Lung (tissue), 12 donors: ENCODE results near the gene PDS5B. TPM values are rescaled to one million over a fixed set of nuclear protein-coding genes. Genes with fewer than 3 reads are reported as not detected.

Experiments used
- ATAC-seq: fragments of 200-7000 bp; cut with Tn5 transposase; one replicate; pipeline ENCODE4 v1.9.1; 2020; ENCODE audit warnings: moderate number of reproducible peaks; ENCODE audit not compliant: insufficient read depth, low FRiP score
- DNase-seq, 3 donors: peaks; one replicate each; pipeline ENCODE4 v3.0.0-alpha.2; 2013 to 2017
- H3K27ac ChIP-seq, 2 donors: one replicate each; pipeline ENCODE4 v1.5.1; 2013; ENCODE audit warnings: mild to moderate bottlenecking in 2 of 2, moderate library complexity in 2 of 2, control low read depth in 1 of 2, inconsistent platforms in 1 of 2, low read depth in 1 of 2, low read length in 1 of 2
- H3K27me3 ChIP-seq, 3 donors: one replicate each; pipeline ENCODE4 v1.5.1; 2013; ENCODE audit warnings: low read length in 2 of 3; ENCODE audit not compliant: control insufficient read depth in 3 of 3, insufficient read depth in 3 of 3
- H3K36me3 ChIP-seq, 4 donors: one replicate each; pipeline ENCODE4 v1.5.1; 2013; ENCODE audit warnings: low read length in 4 of 4, mild to moderate bottlenecking in 1 of 4, moderate library complexity in 1 of 4; ENCODE audit not compliant: control insufficient read depth in 4 of 4, insufficient read depth in 4 of 4
- H3K4me1 ChIP-seq, 5 donors: one replicate each; pipeline ENCODE4 v1.5.1; 2013; ENCODE audit warnings: low read length in 5 of 5, mild to moderate bottlenecking in 2 of 5, moderate library complexity in 1 of 5; ENCODE audit not compliant: control insufficient read depth in 5 of 5, insufficient read depth in 5 of 5
- H3K4me3 ChIP-seq: one replicate; pipeline ENCODE4 v1.5.1; 2013; ENCODE audit warnings: mild to moderate bottlenecking, control low read depth, moderate library complexity
- H3K9ac ChIP-seq, 2 donors: one replicate each; pipeline ENCODE4 v1.5.1; 2013; ENCODE audit warnings: low read length in 2 of 2, control low read depth in 1 of 2; ENCODE audit not compliant: insufficient read depth in 1 of 2
- H3K9me3 ChIP-seq, 4 donors: one replicate each; pipeline ENCODE4 v1.5.1; 2013; ENCODE audit warnings: low read length in 3 of 4, mild to moderate bottlenecking in 1 of 4, moderate library complexity in 1 of 4; ENCODE audit not compliant: control insufficient read depth in 4 of 4, insufficient read depth in 3 of 4
- CTCF ChIP-seq: IDR thresholded peaks from 2 replicates; pipeline ENCODE4 v1.5.1; 2012; ENCODE audit warnings: mild to moderate bottlenecking; ENCODE audit errors: control extremely low read depth, extremely low read depth
- WGBS, 2 donors: extraction: QIAGEN DNeasy Blood & Tissue Kit; methylation state at CpG; one replicate each; pipeline ENCODE4 v1.1.7; 2013; 5-methylcytosine and 5-hydroxymethylcytosine counted together
- polyA plus RNA-seq, 2 donors: library from polyadenylated mRNA; stranded (reverse); fragments of 200-250 nt; gene quantifications; one replicate each; pipeline ENCODE4 v1.2.1, GENCODE V29; 2013
- total RNA-seq, 2 donors: library from RNA; depleted of rRNA in 1 of 2; stranded (reverse); fragments of >200 nt in 1 of 2; gene quantifications; one replicate each; pipeline ENCODE4 v1.2.1, GENCODE V29; 2014 to 2021
- donor health status: control.
- donor health status: control.
- donor health status: Bipolar disorder and iron deficiency.
- donor health status: healthy.
- donor health status: DM: yes; HTN: yes; CAD: no.

The PDS5B gene
- total and polyA plus RNA-seq, 4 donors = 5.3 to 111 (median 19.3) TPM

DNA sequence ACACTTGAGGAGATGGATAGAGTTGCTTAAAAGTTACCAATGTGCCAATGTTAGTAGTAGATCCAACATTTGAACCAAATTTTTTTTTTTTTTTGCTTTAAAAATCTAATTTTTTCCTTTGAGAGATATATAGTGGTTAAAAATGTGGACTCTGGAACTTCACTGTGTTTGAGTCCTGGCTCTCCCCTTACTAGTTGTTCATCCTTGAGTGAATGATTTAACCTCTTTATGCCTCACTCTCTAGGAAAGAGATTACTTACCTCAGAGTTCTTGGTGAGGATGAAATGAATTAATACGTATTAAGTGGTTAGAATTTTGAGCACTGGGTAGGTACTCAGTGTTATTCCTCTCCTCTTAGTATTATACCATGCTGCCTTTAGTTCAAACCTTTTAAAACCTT is 24.3 kb downstream of the PDS5B start:
- WGBS, 2 donors = 88 to 98% methylated on average over 1 of the region's 1 CpG
- Histone ChIP-seq H3K9ac (no peak overlapping the region), H3K27ac (no peak overlapping the region), H3K9me3 (peaks cover 0 to 7% (median 0%) of the 10 kb centered on the region in 4 donors), H3K4me1 (peaks cover 0 to 4% (median 0%) of the 10 kb centered on the region in 5 donors), H3K27me3 (no peaks in the 10 kb centered on the region), H3K4me3 (no peak overlapping the region), H3K36me3 (no peaks in the 10 kb centered on the region)
- no peak for TF ChIP-seq CTCF
- DNase-seq (no peak), ATAC-seq (no peak)

GRCh38 chr13:32610977-32611376 is 24.7 kb downstream of the PDS5B start:
- H3K27me3 ChIP-seq = no peaks in the 10 kb centered on the region
- H3K4me3 ChIP-seq = no peak overlapping the region
- peaks cover 0 to 7% (median 0%) of the 10 kb centered on the region in 4 donors for H3K9me3 ChIP-seq
- no peak overlapping the region for H3K9ac ChIP-seq
- H3K27ac ChIP-seq = no peak overlapping the region
- no peak for DNase-seq
- 89 to 90% methylated on average over 1 of the region's 1 CpG for WGBS, 2 donors
- no peak for ATAC-seq
- TF ChIP-seq CTCF = no peak
- H3K4me1 ChIP-seq = peaks cover 0 to 4% (median 0%) of the 10 kb centered on the region in 5 donors
- H3K36me3 ChIP-seq = no peaks in the 10 kb centered on the region

DNA sequence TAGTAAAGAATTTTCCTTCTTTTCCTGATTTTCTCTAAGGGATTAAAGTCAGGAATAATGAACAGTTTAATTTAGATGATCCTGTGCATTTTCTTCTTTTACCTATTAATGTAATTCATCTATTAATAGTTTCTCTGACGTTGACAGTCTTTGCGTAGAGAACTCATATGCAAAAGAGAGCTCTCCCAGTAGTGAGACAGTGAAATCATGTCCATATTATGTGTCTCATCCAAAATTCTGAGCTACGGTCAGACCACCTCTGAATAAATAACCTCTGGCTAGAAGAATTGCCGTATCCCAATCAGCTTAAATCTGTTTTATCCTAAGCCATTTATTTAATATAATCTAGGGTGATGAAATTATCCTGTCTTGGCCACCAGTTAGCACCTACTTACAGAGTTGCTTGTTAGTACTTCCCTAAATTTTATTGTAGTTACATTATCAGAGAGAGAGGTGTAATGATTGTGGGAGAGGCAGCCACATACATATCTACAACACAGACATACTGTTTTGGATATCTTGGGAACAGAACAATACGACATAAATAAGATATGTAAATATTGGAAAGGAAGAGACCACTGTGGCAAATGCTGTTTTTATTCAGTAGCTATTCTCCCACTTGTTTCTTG is 30.7 kb downstream of the PDS5B start:
- H3K36me3 ChIP-seq = peaks cover 0 to 2% (median 0%) of the 10 kb centered on the region in 4 donors
- no peak for TF ChIP-seq CTCF
- H3K9ac ChIP-seq = no peak overlapping the region
- ATAC-seq = no peak
- H3K27ac ChIP-seq = no peak overlapping the region
- H3K27me3 ChIP-seq = no peaks in the 10 kb centered on the region
- no peak overlapping the region for H3K4me3 ChIP-seq
- H3K9me3 ChIP-seq = peaks cover 0 to 3% (median 1%) of the 10 kb centered on the region in 4 donors
- WGBS, 2 donors = 86 to 91% methylated on average over 5 of the region's 5 CpGs
- DNase-seq = no peak
- peaks cover 0 to 2% (median 0%) of the 10 kb centered on the region in 5 donors for H3K4me1 ChIP-seq
